GM23248 (cell line): ENCODE data around the gene ATP5F1C.

Experiments used
- EZH2 ChIP-seq: fragments of 200-600 bp; sonication (generic); IDR thresholded peaks from 2 replicates; pipeline ENCODE4 v1.6.1; 2018; ENCODE audit warnings: antibody characterized with exemption, mild to moderate bottlenecking; ENCODE audit not compliant: insufficient read depth, poor library complexity, severe bottlenecking
- EZH2phosphoT487 ChIP-seq: fragments of 200-600 bp; sonication (generic); IDR thresholded peaks from 2 replicates; pipeline ENCODE4 v1.6.1; 2018; ENCODE audit warnings: antibody characterized with exemption, moderate library complexity, mild to moderate bottlenecking, low read depth; ENCODE audit not compliant: insufficient read depth

DNA sequence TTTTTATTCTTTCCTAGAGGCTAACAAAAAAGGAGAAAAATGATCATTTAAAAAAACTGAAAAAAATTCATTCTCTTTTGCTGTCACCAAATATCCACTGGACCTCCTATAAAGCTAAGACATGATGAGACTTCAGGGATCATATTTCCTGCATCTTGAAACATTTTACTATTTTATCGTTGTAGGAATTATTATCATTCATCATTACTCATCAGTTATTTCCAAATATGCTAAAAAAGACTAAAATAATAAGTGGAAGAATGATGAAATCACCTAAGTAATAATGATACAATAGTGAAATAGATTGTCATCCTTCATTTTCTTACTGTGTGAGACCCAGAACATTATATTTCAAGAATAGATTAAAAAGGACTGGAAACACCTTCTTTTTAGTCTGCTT lies 58.6 kb downstream of the ATP5F1C start:
- TF ChIP-seq EZH2phosphoT487: no peak
- no peak for TF ChIP-seq EZH2
